Measurements from ENCODE around the gene DLL1. TPM values are rescaled to one million over a fixed set of nuclear protein-coding genes. Genes with fewer than 3 reads are reported as not detected.
A peak's percentile ranks its signal among the peaks of the same experiment; 100 is the strongest.

The DLL1 gene
- total RNA-seq, 1 experiment from 2014 or later = 2.8 TPM

- no peaks in the 10 kb centered on the region for H3K79me1 ChIP-seq (ENCODE audit: insufficient read depth, low read depth, low read length, poor library complexity, severe bottlenecking)
- no peak within 1 kb of the TSS for H2BK120ac ChIP-seq (ENCODE audit: low read depth, low read length, poor library complexity, severe bottlenecking)
- no peak within 1 kb of the TSS for H2BK5ac ChIP-seq (ENCODE audit: insufficient read length, low read length)
- peak within 1 kb of the TSS; percentile 96 for H3K4me2 ChIP-seq (ENCODE audit: insufficient read depth, insufficient read length, low read length)
- Mint-ChIP-seq H3K4me1 (peaks cover 14% of the 10 kb centered on the region in 2 experiments), H3K27ac (peak within 1 kb of the TSS in 2 of 3 experiments; percentile 31 to 35; a peak in 3 of 7 replicates), H3K27me3 (ENCODE audit: low read depth) (peaks cover 59% of the 10 kb centered on the region), H3K9me3 (peaks cover 43 to 52% of the 10 kb centered on the region in 2 experiments), H3K4me3 (peak within 1 kb of the TSS; percentile 82 to 90), H3K36me3 (ENCODE audit: insufficient read depth in 1 of 3, low read depth in 3 of 3) (peaks cover 32 to 55% (median 43%) of the 10 kb centered on the region in 3 experiments)
- H4K91ac ChIP-seq (ENCODE audit: insufficient read length, low read depth, low read length) = no peak within 1 kb of the TSS
- no peaks in the 10 kb centered on the region; the same call in 1 of the 2 replicates for H3K27me3 ChIP-seq (ENCODE audit: insufficient read depth, low read length)
- peak; percentile 78 for DNase-seq
- H3K18ac ChIP-seq (ENCODE audit: insufficient read length, low read depth, low read length) = peak within 1 kb of the TSS; percentile 81
- H3K9ac ChIP-seq (ENCODE audit: extremely low read depth, insufficient read length, low read length) = peak within 1 kb of the TSS; percentile 49
- H2BK12ac ChIP-seq (ENCODE audit: insufficient read length, low read depth, low read length) = no peak within 1 kb of the TSS
- peaks cover 2% of the 10 kb centered on the region; the same call in 1 of the 2 replicates for H3K4me1 ChIP-seq (ENCODE audit: insufficient read depth, low read length)
- H4K5ac ChIP-seq (ENCODE audit: insufficient read length, low read depth, low read length) = peak within 1 kb of the TSS; percentile 10
- no peak within 1 kb of the TSS for H2BK15ac ChIP-seq (ENCODE audit: low read depth, low read length)
- H3K27ac ChIP-seq (ENCODE audit: insufficient read length, low read depth, low read length) = no peak within 1 kb of the TSS
- H3K79me2 ChIP-seq (ENCODE audit: insufficient read depth, low read length) = peaks cover 2% of the 10 kb centered on the region; the same call in 1 of the 2 replicates
- no peak within 1 kb of the TSS for H3K23ac ChIP-seq (ENCODE audit: insufficient read length, low read depth, low read length)
- H3T11ph ChIP-seq (ENCODE audit: low read length) = no peak within 1 kb of the TSS
- no peak for TF ChIP-seq CTCF (conservative IDR thresholded peaks at IDR 0.05)
- no peaks in the 10 kb centered on the region for H4K20me1 ChIP-seq (ENCODE audit: control insufficient read depth, insufficient read depth, insufficient read length)
- no peak within 1 kb of the TSS for H2AK5ac ChIP-seq (ENCODE audit: insufficient read length, low read length)
- peak within 1 kb of the TSS; percentile 88 for H3K14ac ChIP-seq (ENCODE audit: insufficient read depth, low read length)
- H4K8ac ChIP-seq (replicated peaks; ENCODE audit: insufficient read length, low read depth, low read length) = no peak within 1 kb of the TSS
- WGBS (ENCODE audit: extremely low coverage, insufficient read length, low lambda C conversion rate) = no CpG with 5 or more reads among the region's 97 CpGs
- H3K56ac ChIP-seq (ENCODE audit: insufficient read length, low read depth, low read length) = no peak within 1 kb of the TSS
- H3K9me3 ChIP-seq (ENCODE audit: control insufficient read depth, low read depth, low read length) = peaks cover 19% of the 10 kb centered on the region
- H3K4ac ChIP-seq (ENCODE audit: low read depth, low read length) = no peak within 1 kb of the TSS
- no peak within 1 kb of the TSS for H2BK20ac ChIP-seq (ENCODE audit: low read depth, low read length, poor library complexity, severe bottlenecking)
- H2AFZ ChIP-seq (ENCODE audit: low read length) = no peak within 1 kb of the TSS
- peaks cover 17% of the 10 kb centered on the region for H3K23me2 ChIP-seq (ENCODE audit: insufficient read length, low read depth, low read length, poor library complexity, severe bottlenecking)
Measured at GRCh38 chr6:170306324-170307079, 15.6 kb upstream of the DLL1 start, which contains the start of gene FAM120B. TSS of gene FAM120B (plus strand) at chr6:170306758. CDS start at chr6:170317391, 10,633 bp downstream.
